DND-41 (cell line): ENCODE data around the gene CDCA8.

ENCODE experiments used
- ATAC-seq: fragments of 200-7000 bp; cut with Tn5 transposase; 3 replicates; pipeline ENCODE4 v1.9.1; 2021; ENCODE audit warnings: low read depth; ENCODE audit not compliant: insufficient read depth
- DNase-seq: peaks from one replicate; pipeline ENCODE4 v3.0.0-alpha.2; 2020
- H2AFZ ChIP-seq: 2 replicates; pipeline ENCODE4 v1.6.0; 2012; ENCODE audit warnings: low read depth, low read length
- H3K27ac ChIP-seq: 2 replicates; pipeline ENCODE4 v1.5.1; 2012; ENCODE audit warnings: low read length, inconsistent platforms
- H3K27me3 ChIP-seq: fragments of 200-600 bp; sonication (generic); 2 replicates; pipeline ENCODE4 v1.6.0; 2012; ENCODE audit warnings: low read length, mild to moderate bottlenecking, inconsistent platforms; ENCODE audit not compliant: insufficient read depth, poor library complexity
- H3K36me3 ChIP-seq: 2 replicates; pipeline ENCODE4 v1.5.1; 2012; ENCODE audit warnings: low read length, inconsistent platforms; ENCODE audit not compliant: insufficient read depth
- H3K4me1 ChIP-seq: 2 replicates; pipeline ENCODE4 v1.5.1; 2012; ENCODE audit warnings: mild to moderate bottlenecking, low read length; ENCODE audit not compliant: insufficient read depth
- H3K4me2 ChIP-seq: 2 replicates; pipeline ENCODE4 v1.6.0; 2012; ENCODE audit warnings: mild to moderate bottlenecking, moderate library complexity, low read length, inconsistent platforms; ENCODE audit not compliant: insufficient read depth
- H3K4me3 ChIP-seq, 2 experiments: fragments of 200-600 bp in 1 of 2; shearing (Covaris generic) in 1 of 2; 2 replicates each; pipeline ENCODE4 v1.5.1; 2012 to 2016; ENCODE audit warnings: inconsistent platforms in 2 of 2, low read length in 2 of 2, mild to moderate bottlenecking in 2 of 2, low read depth in 1 of 2, moderate library complexity in 1 of 2
- H3K79me2 ChIP-seq: 2 replicates; pipeline ENCODE4 v1.6.0; 2012; ENCODE audit warnings: low read length, inconsistent platforms; ENCODE audit not compliant: insufficient read depth
- H3K9ac ChIP-seq: 2 replicates; pipeline ENCODE4 v1.6.0; 2012; ENCODE audit warnings: low read depth, mild to moderate bottlenecking, inconsistent platforms, low read length, moderate library complexity
- H3K9me3 ChIP-seq: 2 replicates; pipeline ENCODE4 v1.5.1; 2012; ENCODE audit warnings: low read length, moderate library complexity, mild to moderate bottlenecking, inconsistent platforms; ENCODE audit not compliant: insufficient read depth, severe bottlenecking
- H4K20me1 ChIP-seq: 2 replicates; pipeline ENCODE4 v1.6.0; 2012; ENCODE audit warnings: low read length; ENCODE audit not compliant: insufficient read depth
- EZH2 ChIP-seq: IDR thresholded peaks from 3 replicates; pipeline ENCODE4 v1.6.1; 2012; ENCODE audit warnings: borderline replicate concordance, low read depth, mild to moderate bottlenecking, moderate library complexity, low read length, inconsistent platforms; ENCODE audit not compliant: severe bottlenecking
- TF ChIP-seq, protein P1 (sequence below): IDR thresholded peaks from 2 replicates; pipeline ENCODE4 v1.5.1; 2012; ENCODE audit warnings: borderline replicate concordance, low read length, moderate library complexity, mild to moderate bottlenecking; ENCODE audit not compliant: poor library complexity, severe bottlenecking; ENCODE audit errors: extremely low read depth

The CDCA8 gene

GRCh38 chr1:37692834-37693175 lies 489 bp downstream of the CDCA8 start:
- H3K36me3 ChIP-seq: peaks cover 53% of the 10 kb centered on the region
- DNase-seq: no peak
- H2AFZ ChIP-seq: peak overlapping the region; percentile 98
- no peak for TF ChIP-seq EZH2
- TF ChIP-seq, protein P1, sequence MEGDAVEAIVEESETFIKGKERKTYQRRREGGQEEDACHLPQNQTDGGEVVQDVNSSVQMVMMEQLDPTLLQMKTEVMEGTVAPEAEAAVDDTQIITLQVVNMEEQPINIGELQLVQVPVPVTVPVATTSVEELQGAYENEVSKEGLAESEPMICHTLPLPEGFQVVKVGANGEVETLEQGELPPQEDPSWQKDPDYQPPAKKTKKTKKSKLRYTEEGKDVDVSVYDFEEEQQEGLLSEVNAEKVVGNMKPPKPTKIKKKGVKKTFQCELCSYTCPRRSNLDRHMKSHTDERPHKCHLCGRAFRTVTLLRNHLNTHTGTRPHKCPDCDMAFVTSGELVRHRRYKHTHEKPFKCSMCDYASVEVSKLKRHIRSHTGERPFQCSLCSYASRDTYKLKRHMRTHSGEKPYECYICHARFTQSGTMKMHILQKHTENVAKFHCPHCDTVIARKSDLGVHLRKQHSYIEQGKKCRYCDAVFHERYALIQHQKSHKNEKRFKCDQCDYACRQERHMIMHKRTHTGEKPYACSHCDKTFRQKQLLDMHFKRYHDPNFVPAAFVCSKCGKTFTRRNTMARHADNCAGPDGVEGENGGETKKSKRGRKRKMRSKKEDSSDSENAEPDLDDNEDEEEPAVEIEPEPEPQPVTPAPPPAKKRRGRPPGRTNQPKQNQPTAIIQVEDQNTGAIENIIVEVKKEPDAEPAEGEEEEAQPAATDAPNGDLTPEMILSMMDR: no peak
- peak overlapping the region; percentile 95 for H3K27ac ChIP-seq
- H3K4me1 ChIP-seq: peaks cover 50% of the 10 kb centered on the region
- H3K79me2 ChIP-seq: peaks cover 67% of the 10 kb centered on the region
- peak overlapping the region; percentile 89 to 95 for H3K4me3 ChIP-seq
- no peaks in the 10 kb centered on the region for H3K9me3 ChIP-seq
- peaks cover 15% of the 10 kb centered on the region; the same call in 1 of the 2 replicates for H4K20me1 ChIP-seq
- H3K4me2 ChIP-seq: peak overlapping the region; percentile 92
- H3K9ac ChIP-seq: peak overlapping the region; percentile 92
- no peaks in the 10 kb centered on the region for H3K27me3 ChIP-seq
- ATAC-seq: no peak

- H4K20me1 ChIP-seq: peaks cover 4% of the 10 kb centered on the region
- H3K36me3 ChIP-seq: peaks cover 80% of the 10 kb centered on the region
- H2AFZ ChIP-seq: no peak overlapping the region
- H3K79me2 ChIP-seq: peaks cover 31% of the 10 kb centered on the region
- no peak for ATAC-seq
- no peak overlapping the region for H3K4me2 ChIP-seq
- no peak for DNase-seq
- H3K4me3 ChIP-seq: no peak overlapping the region
- H3K27ac ChIP-seq: no peak overlapping the region
- H3K9ac ChIP-seq: no peak overlapping the region
- H3K9me3 ChIP-seq: no peaks in the 10 kb centered on the region
- peaks cover 22% of the 10 kb centered on the region for H3K4me1 ChIP-seq
- no peaks in the 10 kb centered on the region for H3K27me3 ChIP-seq
- TF ChIP-seq EZH2: no peak
- TF ChIP-seq, protein P1: no peak
These were observed 4.8 kb downstream of the CDCA8 start for GRCh38 chr1:37697090-37697489.

GRCh38 chr1:37697737-37698136 lies 5.4 kb downstream of the CDCA8 start:
- TF ChIP-seq EZH2: no peak
- TF ChIP-seq, protein P1: no peak
- no peak overlapping the region for H3K27ac ChIP-seq
- H3K4me2 ChIP-seq: no peak overlapping the region
- H3K9me3 ChIP-seq: no peaks in the 10 kb centered on the region
- H4K20me1 ChIP-seq: peaks cover 4% of the 10 kb centered on the region
- no peak overlapping the region for H3K4me3 ChIP-seq
- H3K27me3 ChIP-seq: no peaks in the 10 kb centered on the region
- ATAC-seq: no peak
- no peak for DNase-seq
- no peak overlapping the region for H2AFZ ChIP-seq
- H3K9ac ChIP-seq: no peak overlapping the region
- peaks cover 22% of the 10 kb centered on the region for H3K4me1 ChIP-seq
- peaks cover 82% of the 10 kb centered on the region for H3K36me3 ChIP-seq
- H3K79me2 ChIP-seq: peaks cover 27% of the 10 kb centered on the region

DNA sequence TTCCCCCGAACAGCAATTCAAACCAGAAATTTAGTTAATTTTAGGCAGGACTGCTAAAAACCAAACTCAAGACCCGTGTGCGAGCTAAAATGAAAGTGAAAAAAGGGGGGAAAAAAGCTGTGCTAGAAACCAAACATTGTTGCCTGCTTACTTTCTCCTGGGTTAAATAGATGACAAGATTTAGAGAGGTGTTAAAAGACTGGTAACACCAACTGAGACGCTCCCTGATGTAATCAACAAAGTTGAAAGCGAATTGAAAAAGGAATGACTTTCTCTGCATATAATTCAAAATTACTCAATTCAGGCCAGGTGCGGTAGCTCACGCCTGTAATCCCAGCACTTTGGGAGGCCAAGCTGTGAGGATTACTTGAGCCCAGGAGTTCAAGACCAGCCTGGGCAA lies 6.8 kb downstream of the CDCA8 start:
- no peak overlapping the region for H3K4me2 ChIP-seq
- ATAC-seq (no peak), DNase-seq (no peak)
- no peaks in the 10 kb centered on the region for H3K27me3 ChIP-seq
- H3K9me3 ChIP-seq: no peaks in the 10 kb centered on the region
- peaks cover 4% of the 10 kb centered on the region for H4K20me1 ChIP-seq
- H3K4me1 ChIP-seq: peaks cover 8% of the 10 kb centered on the region
- no peak overlapping the region for H3K27ac ChIP-seq
- peaks cover 13% of the 10 kb centered on the region for H3K79me2 ChIP-seq
- H3K4me3 ChIP-seq: no peak overlapping the region
- no peak overlapping the region for H3K9ac ChIP-seq
- no peak overlapping the region for H2AFZ ChIP-seq
- H3K36me3 ChIP-seq: peaks cover 88% of the 10 kb centered on the region
- no peak for TF ChIP-seq EZH2
- TF ChIP-seq, protein P1: no peak
